HG02870 (cell line): ENCODE data around the gene RFX3.

ENCODE experiments used
- ATAC-seq: cut with Tn5 transposase; IDR thresholded peaks from one replicate; pipeline ENCODE4 v1.9.1; 2021; ENCODE audit warnings: mild to moderate bottlenecking, moderate library complexity; ENCODE audit not compliant: unreplicated experiment

The RFX3 gene

DNA sequence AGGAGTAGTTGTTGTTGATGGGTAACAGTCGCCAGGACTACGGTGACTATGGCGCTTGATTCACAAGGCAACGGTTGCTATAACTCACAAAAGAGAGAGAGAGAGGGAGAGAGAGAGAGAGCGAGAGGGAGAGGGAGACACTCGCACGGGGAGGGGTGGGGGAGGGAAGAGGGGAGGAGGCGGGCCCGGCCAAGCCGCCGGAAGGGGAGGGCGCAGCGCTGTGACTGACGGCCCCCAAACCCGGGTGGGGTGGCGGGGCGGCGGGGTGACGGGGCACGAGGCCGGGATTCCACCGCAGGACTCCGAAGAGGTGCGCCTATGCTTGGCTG lies at the start of gene RFX3:
Gene RFX3 (minus strand): TSS at position 166 of the 329 bp plus-strand sequence. CDS start 130,413 bp downstream, outside the sequence.
- ATAC-seq: peak; percentile 42

DNA sequence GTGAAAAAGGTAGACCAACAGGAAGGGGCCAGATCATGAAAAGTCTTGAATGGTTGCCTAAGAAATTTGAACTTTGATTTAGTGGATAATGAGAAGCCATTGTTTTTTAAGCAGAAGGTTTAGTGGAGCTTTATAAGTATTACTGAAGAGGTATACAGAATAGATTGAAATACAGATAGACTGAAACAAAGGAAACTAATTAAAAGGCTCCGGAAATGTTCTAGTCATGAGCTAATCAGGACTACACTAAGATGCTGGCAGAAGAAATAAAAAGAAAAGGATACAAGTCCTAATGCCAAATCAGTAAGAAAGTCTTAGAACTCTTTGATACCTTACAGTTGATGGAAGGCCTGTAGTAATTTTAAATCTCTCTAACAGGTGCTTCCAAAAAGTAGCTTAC lies 45.7 kb upstream of the RFX3 start:
- no peak for ATAC-seq

DNA sequence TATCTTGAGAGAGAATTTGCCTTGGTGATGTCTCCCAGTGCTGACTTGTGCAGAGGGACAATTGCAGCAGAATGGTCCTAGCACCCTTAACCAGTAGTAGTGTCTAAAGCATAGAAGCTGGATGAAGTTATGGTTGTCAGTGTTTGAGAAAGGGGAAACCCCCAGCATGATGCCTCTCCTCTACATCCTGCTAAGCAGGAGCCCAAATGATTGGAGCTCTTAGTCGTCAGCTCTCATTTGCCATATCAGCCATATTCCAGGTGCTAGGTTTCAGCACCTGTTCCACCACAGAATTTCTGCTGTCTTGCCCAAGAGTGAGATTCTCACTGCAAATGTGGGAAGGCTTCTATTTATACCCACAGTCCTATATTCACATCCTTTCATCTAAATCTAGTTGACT lies 43.7 kb upstream of the RFX3 start:
- ATAC-seq: peak; percentile 69

DNA sequence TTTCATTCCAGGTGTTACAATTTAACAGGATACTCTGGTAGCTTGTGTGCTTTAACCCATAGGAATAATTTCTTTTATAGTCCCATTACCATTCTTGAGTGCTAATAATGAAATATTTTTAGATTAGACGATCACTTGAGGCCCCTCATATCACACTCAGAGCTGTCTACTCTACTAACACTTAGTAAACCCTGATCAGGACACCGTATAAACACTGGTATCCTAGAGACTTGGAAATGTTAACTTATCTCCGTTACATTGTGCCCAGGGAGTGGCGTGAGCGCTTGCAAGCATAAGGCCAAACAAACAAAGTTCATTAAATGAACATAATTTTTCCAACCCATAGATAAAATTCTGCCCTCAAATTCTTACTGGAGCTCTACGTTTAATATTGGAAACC lies 42.2 kb upstream of the RFX3 start:
- no peak for ATAC-seq

DNA sequence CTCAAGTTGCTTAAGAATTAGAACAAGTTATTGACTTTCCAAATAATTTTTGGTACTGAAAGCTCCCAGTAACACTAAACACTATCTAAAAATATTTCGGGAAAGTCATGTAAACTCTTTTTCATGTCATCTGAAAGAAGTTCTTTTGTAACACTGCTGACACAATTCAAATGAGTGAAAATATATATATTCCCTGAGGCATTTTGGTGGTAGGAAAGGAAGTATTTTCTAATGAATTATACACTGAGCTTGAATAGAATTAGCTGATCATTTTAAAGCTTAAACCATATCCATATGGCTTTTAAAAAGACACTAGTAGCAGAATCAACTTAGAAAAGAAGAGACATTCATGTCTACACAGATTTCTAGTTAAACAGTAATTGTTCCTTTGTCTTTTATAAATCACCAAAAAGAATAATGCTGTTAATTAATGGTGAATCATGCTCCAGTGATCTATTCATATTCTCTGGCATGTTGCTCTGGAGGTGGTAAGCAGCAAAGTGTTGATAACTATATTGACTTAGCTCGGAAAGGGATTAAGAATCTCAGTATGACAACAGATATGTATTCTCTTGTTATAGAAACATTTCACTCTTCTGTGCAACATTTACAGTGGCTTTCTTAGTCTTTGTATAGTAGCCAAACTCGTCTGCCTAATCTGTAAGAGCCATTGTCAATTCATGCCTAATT lies 27.4 kb upstream of the RFX3 start:
- ATAC-seq: no peak

DNA sequence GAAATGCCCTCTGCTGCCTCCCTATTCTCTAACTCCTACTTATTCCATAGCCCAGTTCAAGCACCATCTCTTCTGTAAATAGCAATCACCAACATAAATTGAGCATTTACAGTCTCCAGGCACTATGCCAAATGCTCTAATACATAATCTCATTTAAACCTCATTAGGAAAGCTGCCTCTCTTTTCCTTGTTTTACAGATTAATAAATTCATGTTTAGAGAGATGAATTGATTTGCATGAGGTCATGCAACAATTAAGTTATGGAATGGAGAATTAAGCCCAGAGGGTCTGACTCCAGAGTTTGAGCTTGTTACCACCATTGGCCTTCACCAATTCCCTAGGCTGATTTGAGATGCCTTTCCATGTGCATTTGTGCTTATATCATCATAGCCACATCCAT lies 23.4 kb upstream of the RFX3 start:
- no peak for ATAC-seq

DNA sequence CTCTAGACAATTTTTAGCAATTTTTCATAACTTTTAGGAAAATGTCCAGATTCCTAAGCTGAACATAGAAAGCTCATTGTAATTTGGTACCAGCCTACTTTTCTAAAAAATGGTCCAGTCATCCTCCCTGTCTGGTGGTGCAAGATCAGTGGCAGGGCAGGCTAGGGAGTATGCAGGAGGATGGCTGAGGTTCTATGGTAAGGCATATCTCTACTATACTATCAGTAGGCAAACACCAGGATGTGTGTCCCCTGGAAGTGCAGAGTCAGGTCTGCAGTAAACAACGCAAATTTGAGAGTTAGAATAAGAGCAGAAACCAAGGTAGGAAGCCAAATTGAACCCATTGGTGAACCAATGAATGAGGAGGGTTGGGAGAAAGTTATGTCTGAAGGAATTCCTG lies 22.8 kb upstream of the RFX3 start:
- no peak for ATAC-seq

DNA sequence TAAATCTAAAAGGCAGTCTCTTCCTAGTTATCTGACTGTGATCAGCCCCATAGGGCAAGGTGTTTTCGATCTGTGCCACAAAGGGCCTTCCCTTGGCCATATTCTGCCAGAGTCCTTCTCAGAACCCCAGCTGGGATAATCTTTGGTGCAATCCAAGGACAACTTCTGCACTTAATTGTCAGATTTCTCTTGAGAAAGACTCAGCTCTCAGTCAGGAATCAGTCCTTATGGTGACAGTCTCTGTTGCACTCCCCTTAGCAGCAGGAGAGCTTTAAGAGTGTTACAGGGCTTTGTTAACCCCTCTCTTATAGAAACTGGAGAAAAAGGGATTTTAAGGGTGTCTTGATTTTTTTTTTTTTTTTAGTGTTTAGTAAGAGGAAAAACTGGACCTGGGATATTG lies 15.4 kb upstream of the RFX3 start:
- no peak for ATAC-seq

DNA sequence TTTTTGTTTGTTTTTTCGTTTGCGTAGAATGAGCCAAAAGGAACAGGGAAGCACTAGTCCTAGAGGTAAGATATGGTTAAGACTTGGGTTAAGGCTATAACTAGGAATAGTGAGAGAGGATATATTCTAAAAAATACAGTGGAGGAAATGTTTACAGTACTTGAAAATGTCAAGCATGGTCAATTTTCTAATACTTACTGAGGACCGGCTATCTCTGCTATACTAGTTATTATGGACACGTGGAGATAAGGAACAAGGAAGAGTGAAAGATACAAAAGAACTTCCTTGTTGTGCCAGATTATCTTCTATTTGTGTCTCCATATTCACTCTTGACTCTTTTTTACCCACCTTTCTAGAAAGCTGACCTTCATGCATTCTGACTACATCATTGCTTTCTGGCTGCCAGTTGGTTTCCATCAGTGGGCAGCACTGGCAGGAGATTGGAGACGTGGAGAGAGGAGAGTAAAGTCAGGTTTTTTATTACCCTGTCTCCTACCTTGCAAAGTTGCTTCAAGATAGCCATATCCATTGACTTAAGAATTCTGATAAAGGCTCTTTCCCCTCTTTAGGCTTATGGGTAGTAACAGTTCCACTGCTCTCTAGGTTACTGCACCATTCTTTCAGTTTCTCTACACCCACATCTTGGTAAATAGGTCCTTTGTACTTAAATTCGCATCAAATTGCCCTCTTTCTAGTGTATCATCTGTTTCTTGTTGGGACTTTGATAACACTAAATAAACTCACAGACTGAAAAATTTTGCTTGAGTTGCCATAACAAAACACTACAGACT lies 9.0 kb upstream of the RFX3 start:
- ATAC-seq: no peak

DNA sequence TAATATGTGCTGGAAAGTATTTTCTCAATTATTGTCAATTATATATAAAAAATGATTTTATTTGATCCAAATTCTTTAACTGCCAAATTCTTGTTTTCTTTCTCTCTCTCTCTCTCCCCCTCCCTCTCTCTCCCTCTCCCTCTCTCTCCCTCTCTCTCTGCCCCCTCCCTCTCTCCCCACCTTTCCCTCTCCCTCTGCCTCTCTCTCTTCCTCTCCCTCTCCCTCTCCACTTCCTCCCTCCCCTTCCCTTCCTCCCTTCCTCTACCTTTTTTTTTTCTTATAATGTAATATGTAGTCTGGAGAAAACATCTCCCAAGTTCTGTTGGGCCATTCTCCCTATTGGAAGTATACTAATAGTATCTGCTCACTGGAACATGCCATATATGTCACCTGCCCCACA lies 6.4 kb upstream of the RFX3 start:
- no peak for ATAC-seq

DNA sequence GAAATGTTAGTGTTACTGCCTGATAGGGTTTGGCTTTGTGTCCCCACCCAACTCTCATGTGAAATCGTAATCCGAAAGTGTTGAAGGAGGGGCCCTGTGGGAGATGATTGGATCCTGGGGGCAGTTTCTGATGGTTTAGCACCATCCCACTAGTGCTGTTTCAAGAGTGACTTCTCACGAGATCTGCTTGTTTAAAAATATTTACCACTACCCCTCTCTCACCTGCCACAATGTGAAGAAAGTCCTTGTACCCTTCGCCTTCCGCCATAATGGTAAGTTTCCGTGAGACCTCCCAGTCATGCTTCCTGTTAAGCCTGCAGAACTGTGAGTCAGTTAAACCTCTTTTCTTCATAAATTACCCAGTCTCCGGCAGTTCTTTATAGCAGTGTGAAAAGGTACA lies 2.6 kb upstream of the RFX3 start:
- no peak for ATAC-seq

DNA sequence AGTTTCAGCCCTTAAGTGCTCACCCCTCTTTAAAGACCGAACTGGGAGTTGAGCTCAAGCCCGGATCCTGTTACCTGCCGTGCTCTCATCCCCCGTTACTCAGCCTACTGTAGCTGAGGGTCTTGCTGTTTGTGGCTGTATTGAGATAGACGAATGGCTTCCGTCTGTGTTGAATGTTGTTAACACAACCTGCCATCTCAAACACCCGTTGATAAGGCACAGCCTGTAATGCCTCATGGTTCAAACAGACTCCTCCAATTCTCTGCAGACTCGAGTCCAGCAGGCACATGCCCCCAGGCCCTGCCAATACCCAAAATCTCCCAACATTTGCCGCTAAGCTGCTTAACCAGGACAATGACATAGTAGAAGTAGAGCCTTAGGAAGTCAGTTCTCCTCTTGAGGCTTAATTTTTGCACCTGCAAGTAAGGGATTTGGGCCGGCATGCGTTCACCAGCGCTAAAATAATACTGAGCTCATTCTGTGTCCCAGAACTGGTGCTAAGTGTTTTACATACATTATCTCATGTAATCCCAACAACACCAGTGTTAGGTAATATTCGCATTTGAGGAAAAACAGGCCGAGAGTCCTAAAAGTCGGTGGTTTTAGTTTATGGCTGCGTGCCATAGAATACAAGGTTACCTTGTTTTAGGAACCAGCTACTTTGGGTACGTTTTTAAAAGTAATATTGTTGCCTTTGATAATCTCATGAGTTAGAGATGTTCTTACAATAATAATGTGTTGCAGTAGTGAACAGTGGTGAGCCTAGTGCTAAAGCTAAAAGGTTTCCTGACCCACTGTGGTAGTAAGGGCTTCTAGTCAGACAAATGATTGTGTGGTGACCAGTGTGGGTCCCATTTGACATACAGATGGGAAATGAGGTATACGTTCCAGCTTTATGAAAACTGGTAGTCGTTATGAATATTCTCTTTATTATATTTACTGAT lies 1.5 kb upstream of the RFX3 start:
- ATAC-seq: peak; percentile 1

DNA sequence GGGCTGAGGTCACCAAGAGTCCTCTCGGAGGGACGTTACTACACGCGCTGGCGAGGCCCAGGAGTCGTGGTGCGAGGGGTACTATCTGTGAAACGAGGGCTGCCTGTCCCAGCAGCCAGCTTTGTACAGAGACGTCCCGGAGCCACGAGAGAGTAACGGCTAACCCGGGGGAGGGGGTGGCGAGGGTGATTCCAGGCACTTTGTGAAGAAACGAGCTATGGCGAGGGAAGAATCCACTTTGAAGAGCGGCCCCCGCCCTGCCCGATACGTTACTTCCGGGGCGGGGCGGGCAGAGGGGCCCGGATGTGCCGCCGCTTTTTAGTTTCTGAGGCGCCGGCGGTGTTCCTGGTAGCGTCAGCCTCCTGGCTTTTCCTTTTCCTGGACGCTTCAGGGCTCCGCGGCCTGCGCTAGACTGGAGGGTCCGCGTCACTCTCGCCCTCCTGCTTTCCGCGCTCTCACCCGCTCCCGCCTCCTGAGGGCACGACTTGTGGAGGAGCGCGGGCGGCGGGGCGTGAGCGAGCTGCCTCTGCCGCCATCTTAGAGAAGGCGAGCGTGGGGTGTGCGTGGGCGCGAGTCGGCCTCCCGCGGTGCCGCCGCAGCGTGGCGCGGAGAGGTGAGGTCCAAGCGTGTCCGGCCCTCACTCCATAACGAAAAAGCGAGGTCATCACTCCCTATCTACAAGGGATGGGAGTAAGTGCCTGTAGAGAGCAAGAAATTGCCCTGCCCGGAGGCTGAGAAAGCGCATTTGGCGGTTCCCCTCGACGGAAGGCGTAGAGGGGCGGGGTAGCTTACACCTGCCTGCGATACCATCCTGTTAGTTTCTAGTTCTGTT lies 580 bp upstream of the RFX3 start:
- ATAC-seq: peak; percentile 59

DNA sequence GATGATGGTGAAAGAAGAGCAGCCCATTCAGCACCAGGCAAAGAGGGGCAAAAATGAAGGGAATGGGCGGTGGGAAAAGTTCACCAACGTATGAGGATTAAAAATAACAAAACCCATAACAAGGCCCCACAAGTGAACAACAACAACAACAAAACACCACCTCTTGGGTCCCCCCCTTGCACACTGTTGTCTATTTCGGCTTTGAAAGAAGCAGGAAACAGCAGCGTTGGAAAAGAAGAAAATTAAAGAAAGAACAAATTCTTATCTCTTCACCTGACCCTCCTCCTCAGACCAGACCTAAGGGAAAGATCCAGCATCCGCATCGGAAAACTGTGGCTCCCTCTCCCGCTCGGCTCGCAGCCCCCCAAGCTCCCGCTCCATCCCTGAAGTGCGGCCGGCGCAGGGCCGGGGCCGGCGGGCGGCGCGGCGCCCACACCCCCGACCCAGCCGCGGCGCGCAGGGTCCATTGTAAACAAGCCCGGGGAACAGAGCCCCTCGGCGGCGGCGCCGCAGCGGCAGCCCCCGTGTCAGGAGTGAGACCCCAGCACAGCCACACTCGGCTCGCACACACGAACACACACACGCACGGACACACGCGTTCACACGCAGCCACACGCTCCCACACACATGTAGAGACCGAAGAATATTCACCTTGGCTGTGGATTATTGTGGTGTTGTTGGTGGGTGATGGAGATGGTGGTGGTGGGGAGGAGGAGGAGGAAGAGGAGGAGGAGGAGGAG lies 535 bp downstream of the RFX3 start:
- ATAC-seq: no peak

DNA sequence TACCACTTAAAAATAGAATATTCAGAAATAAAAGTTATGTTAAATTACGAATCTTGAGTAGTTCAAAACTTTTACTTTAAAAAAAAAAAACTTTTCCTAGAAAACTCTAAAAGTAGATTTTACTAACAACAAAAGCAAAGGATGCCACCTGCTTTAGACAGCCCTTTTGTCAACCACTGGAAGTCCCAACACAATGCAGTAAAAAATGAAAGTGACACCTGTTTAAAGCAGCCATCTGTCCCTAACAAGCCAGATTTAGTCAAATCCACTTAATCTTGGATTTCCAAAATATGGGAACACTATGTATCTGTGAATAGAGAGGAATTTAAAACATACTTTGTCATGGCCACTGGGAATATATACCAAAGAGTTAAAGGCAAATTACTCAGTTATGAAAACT lies 3.8 kb downstream of the RFX3 start:
- ATAC-seq: no peak

DNA sequence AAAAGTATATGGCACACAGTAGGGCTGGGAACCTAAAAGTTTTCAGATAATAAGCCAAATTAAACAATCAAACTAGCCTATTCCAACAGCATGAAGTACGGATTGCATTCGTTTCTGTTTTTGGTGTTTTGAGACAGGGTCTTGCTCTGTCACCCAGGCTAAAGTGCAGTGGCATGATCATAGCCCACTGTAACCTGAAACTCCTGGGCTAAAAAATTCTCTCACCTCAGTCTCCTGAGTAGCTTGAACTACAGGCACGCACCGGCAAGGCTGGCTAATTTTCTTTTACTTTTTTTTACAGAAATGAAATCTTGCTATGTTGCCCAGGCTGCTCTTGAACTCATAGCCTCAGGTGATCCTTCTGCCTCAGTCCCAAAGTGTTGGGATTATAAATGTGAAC lies 5.2 kb downstream of the RFX3 start:
- no peak for ATAC-seq

DNA sequence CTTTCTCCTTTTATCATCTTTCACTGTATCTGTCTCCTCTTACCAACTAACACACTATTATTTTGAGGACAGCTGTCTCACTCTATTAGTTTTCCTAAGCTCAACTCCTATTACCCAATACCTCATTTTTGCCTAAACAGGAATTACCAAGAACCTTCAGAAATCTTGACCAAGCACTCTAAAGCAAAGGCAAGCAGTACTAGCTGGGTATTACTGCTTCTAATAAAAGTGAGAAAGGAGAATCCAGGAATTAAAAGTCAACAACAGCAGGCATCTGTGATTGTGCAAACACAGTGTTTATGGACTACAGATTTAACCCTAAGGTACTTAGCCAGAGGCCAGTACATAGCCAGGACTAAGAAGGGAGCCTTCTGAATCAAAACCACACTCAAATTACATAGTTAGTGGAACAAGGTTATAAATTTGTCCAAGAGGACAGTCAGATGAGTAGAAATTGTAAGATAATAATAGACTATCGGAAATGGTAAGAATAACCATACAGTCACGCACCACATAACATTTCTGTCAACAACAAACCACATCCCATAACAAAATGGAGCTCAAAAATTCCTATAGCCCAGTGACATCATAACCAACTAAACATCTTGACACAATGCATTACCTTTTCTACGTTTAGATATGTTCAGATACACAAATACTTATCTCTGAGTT lies 8.3 kb downstream of the RFX3 start:
- ATAC-seq: no peak

DNA sequence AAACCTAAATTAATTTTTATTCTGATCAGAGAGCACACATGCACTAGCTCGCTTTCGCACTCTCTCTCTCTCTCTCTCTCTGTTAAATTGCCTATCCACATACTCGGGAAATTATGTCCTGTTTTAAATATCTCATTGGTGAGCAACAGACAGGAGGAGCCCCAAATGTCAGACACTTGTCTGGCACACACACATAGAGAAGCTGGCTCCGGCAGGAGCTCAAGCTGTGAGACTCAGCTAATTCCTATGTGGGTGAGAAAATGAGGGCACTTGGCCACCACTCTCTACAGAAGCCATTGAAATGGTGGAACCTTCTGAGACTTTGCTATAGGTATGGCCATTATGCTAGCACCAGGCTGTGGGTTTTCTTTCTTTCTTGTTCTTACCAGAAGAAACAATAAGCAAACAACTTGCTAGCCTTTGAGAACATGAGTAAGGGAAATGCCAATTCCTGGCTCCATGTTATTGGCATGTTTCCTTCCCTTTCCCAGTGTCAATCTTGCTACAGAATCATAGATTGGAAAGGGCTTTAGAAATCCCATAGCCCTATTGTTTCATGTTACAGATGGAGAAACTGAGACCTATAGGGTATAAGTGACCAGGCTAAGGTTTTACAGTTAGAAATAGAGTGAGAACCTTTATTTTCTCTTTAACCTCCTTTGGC lies 9.0 kb downstream of the RFX3 start:
- no peak for ATAC-seq

DNA sequence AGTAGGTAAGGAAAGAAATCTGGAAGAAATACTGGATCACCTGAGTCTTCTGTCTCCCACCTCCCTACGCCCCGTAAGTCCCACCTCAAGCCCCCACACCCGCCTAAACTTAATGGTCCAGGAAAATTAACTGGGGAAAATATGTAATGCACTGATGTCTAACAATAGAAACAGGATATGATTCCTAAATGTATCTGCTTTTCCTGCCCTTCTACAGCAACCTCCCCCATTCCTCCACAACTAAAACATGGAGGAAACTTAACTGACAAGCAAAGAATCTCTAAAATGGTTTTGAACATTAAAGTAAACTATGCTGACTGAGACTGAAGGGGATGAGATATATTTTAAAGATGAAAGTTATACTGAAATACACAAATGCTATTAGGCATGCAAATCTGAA lies 10.4 kb downstream of the RFX3 start:
- no peak for ATAC-seq
